COLO668 (cell line): Measurements from ENCODE around the gene MED1.

Experiments
- DNase-seq: peaks from one replicate; lab custom pipeline; 2025; ENCODE audit not compliant: unreplicated experiment; lab: John Stamatoyannopoulos, UW

MED1 gene

DNA sequence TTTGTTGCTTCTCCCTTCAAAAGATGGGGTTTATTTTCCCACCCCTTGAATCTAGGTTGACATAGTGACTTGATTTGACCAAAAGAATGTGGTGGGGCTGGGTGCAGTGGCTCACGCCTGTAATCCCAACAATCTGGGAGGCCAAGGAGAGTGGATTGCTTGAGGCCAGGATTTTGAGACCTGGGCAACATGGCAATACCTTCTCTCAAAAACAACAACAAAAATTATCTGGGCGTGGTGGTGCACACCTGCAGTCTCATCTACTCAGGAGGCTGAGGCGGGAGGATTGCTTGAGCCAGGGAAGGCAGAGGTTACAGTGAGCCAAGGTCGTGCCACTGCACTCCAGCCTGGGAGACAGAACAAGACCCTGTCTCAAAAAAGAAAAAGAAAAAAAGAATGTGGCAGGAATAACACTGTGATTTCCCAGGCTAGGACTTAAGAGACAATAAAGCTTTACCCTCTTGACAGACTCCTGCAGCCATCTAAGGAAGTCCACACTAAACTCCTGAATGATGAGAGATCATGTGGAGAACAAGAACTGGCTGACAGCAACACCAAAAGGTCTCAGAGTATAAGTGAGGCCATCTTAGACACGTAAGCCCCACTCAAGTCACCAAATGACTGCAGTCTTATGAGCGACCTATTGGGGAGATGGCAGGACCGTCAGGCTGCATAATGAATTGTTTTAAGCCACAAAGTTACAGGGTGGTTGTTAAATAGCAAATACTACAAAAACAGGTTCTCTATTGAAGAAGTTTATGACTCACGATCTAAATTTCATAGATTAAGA is 86.6 kb downstream of the MED1 start:
- no peak for DNase-seq

DNA sequence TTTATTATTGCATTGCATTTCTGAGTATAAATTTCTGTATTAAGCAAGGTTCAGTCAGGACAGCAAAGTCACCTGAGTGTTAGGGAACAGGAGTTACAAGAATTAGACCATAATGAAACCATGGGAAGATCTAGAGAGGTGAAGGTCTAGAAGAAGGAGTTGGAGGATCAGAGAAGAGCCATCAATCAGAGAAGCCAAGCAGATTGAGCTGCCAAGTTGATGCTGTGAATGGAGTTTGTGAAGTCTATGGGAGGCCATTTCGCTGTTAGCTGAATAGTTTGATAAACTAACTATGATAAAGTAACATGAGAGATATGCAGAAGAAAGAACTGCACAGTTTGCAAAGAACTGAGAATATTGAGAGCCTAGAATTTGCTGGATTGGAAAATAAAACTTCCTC is 90.0 kb downstream of the MED1 start:
- DNase-seq, result no peak

DNA sequence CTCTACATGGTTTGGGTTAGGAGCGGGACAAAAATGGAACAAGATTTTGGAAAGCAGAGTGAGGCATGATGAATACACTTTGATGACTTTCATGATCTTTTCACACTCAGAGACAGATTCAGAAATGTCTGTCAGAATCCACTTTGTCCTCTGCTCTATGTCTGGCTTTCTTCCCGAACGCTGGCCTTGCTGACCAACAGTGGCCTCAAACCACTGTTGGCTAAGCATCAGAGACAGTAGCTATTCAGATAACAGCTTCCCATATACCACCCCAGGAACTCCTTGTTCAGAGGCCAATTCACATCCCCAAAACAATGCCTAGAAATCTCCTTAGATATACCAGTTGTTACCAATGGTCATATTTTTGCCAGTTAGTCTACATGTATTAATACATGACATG is 90.5 kb downstream of the MED1 start:
- DNase-seq, result no peak

DNA sequence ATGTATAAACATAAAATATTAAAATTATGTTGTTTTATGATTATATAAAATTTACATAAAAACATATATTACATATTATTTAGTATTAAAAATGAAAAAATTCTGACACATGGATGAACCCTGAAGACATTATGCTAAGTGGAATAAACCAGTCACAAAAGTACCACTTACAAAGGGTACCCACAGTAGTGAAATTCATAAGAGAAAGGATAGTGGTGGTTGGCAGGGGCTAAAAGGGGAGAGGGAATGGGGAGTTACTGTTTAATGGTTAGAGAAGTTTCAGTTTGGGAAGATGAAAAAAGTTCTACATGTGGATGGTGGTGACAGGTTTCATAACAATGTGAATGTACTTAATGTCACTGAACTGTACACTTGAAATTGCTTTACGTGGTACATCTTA is 91.1 kb downstream of the MED1 start:
- DNase-seq, result no peak

DNA sequence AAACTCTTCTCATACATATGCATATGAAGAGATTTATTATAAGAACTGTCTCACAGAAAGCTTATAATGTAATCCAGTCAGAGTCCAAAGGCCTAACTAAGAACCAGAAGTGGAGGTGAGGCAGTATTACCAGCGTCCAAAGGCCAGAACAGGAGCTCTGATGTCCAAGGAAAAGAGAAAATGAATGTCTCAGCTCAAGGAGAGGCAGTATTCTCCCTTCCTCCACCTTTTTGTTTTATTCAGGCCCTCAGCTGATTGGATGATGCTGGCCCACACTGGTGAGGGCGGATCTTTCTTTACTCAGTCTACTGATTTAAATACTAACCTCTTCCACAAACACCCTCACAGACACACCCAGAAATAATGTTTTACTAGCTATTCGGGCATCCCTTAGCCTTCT is 93.1 kb downstream of the MED1 start:
- DNase-seq, result no peak

DNA sequence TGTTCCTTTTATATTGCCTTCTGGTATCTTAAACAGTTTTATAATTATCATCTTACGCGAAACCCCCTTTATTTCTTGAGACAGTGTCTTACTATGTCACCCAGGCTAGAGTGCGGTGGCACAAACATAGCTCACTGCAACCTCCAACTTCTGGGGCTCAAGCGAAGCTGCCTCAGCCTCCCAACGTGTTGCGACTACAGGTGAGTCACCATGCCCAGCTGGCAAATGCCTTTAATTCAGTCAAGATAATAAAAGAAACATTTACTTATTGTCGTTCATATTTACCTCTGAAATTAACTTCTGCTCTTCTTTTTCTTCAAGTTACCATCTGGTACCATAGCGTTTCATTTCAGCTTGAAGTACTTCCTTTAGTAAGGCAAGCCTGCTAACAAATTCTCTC is 93.6 kb downstream of the MED1 start:
- DNase-seq, result no peak
